Activated T-helper 9 cell treated with anti-CD3 and anti-CD28 coated beads, Interleukin-2, amount 50 U/mL, for 16 hours (primary cell): Measurements from ENCODE around the gene SHANK1.

ENCODE experiments used
- DNase-seq: peaks from one replicate; pipeline ENCODE4 v3.0.0-alpha.2; 2020; ENCODE audit warnings: low read depth

Gene SHANK1

DNA sequence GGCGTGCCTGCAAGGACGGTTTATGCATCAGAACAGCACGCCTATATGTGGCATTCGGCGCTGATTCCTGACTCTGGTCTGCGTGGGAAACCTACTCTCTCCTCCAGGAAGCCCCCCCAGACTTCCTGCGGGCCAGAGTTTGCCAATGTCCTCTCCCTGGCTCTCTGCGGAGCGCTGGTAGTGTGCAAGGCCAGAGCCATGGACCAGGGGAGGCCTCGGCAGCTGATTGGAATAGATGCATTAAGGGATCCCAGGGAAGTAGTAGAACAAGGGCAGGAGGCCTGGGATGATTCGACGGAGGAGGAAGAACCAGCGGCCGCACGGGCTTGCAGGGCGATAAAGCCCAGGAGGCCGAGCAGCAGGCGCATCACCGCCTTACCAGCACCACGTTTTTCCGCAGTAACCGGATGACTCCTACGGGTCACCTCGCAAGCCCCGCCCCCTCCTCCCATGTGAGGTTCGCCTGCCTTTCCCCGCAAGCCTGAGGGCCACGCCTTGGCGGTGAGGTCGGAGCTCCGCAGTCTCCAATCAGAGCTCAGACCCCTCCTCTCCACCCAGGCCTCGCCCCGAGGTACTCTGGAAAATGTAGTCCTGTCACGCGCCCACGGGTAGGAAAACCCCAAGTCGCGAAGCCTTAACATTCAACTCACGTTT, 8.6 kb upstream of the SHANK1 start:
- DNase-seq, result no peak

DNA sequence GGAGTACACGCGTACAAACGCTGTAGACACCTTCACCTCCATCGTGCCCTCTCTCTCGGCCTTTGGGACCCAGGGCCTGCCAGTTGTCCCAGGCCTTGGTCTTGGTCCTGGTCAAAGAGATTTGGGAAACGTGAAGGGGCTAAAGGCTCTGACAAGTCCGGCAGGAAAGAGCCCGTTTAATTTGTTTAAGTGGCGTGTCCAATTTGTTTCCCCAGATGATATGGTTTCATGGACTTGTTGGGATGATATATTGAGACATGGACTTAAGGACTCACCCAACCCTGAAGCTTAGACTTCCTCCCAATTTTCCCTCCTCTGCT, 6.3 kb upstream of the SHANK1 start:
- DNase-seq, result no peak

DNA sequence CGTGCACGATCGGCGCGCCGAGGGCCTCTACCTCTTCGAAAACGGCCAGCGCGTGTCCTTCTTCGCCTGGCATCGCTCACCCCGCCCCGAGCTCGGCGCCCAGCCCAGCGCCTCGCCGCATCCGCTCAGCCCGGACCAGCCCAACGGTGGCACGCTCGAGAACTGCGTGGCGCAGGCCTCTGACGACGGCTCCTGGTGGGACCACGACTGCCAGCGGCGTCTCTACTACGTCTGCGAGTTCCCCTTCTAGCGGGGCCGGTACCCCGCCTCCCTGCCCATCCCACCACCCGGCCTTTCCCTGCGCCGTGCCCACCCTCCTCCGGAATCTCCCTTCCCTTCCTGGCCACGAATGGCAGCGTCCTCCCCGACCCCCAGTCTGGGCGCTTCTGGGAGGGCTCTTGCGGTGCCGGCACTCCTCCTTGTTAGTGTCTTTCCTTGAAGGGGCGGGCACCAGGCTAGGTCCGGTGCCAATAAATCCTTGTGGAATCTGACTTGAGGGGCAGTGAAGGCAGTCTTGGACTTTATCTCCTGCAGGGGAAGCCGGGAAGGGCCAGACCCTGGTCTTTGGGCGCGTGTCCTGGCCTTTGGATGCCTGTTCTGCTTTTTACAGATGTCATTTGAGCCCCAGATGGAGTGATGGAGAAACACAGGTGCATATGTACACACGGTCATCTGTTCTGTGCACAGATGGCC, 5.8 kb upstream of the SHANK1 start:
- DNase-seq, result no peak

DNA sequence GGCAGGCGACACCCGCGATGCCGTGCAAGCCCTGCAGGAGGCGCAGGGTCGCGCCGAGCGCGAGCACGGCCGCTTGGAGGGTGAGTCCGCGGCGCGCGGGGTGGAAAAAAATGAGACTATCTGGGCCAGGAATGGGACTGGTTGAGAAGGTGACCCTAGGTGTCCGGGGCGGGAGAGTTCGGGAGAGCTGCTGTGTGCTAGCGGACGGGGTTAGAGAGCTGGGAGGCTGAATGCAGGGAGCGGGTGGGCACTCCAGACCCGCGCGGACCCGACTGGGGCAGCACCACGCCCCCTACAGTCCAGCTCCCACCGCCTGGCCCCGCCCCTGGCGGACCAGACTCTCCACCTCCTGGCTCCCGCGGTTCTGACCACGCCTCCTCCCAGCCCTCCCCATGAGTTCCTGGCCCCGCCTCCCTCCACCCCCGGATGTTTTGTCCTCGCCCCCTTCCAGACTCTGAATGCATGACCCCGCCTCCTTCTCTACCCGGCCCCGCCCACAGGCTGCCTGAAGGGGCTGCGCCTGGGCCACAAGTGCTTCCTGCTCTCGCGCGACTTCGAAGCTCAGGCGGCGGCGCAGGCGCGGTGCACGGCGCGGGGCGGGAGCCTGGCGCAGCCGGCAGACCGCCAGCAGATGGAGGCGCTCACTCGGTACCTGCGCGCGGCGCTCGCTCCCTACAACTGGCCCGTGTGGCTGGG, 5.1 kb upstream of the SHANK1 start:
- peak; percentile 65 for DNase-seq

DNA sequence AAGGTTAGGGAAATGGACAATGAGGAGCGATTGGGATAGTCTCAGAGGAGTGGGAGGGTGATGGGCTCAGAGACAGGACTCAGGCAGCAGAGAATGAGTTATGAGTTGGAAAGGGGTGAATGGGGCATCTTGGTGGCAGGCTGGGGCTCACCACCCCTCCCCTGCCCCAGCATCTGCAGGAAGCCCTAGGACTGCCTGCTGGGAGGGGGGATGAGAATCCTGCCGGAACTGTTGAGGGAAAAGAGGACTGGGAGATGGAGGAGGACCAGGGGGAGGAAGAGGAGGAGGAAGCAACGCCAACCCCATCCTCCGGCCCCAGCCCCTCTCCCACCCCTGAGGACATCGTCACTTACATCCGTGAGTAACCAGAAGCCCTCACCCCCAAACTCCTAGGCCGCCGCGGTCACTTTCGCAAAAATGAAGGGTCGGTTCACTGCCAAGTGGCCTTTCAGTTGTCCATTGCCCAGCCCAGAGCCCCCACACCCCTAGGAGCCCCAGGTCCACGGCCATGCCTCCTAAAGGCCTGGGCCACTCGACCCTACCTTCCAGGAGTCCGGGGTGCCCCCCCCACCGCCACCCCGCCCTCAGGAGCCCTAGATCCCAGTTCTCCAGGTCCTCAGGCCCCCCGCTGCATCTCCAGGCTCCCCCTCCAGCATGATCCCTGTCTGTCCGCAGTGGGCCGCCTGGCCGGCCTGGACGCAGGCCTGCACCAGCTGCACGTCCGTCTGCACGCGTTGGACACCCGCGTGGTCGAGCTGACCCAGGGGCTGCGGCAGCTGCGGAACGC, 4.3 kb upstream of the SHANK1 start:
- DNase-seq, result no peak

DNA sequence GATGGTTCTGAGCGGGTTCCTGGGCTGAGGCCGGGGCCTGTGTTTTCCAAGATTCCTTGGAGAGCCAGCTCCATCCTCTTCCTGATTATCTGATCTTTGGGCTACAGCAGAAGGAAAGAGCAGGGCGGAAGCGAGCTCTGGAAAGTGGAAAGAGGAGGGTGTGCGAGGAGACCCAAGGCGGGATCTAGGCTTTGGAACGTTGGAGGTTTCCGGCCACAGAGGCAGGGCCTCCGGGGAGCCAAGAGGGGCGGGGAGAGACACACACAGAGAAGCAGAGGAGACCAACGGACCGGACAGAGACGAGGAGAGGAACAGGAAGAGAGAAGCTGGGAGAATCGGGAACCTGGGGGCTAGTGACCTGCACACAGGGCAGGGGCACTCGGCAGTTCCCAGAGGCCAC, 3.5 kb upstream of the SHANK1 start, which contains the start of gene CLEC11A:
CLEC11A (plus strand) TSS at position 296 of the 400 bp plus-strand sequence. CDS start 162 bp downstream, outside the sequence.
- DNase-seq, result no peak

DNA sequence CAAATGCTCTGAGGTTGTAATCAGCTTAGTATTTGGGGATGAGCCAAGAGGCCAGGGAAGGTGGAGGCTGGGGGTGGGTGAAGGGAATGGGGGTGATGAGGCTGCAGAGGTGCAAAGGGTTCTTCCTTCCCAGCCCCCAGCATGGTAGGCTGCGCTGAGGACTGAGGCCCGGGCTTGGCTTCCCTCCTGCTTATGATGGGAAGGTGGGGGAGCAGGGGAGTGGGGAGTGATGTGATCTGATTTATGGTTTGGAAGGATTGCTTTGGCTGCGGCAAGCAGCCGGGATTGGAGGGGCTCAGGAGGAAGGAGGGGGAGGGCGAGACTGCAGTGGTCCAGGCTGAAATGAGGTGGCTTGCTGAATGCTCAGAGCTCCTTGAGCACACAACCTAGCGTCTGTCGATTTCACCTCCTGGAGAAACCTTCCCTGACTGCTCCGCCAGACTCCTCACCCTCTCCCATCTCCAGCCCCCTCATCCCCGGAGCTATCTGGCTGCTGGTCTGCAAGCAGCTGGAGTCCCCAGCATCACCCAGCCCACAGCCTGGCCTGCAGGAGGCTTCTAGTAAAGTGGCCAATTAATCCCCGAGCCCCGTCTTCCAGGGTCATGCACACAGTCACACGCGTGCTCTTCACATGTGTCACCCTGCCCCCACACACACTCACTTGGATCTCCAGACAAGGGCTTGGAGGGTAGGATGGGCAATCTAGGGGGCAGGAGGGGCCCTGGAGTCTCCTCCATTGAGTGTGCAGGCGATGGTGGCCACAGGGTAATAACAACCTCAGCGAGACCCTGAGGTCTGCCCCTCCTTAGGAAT, 2.8 kb upstream of the SHANK1 start:
- DNase-seq, result no peak

DNA sequence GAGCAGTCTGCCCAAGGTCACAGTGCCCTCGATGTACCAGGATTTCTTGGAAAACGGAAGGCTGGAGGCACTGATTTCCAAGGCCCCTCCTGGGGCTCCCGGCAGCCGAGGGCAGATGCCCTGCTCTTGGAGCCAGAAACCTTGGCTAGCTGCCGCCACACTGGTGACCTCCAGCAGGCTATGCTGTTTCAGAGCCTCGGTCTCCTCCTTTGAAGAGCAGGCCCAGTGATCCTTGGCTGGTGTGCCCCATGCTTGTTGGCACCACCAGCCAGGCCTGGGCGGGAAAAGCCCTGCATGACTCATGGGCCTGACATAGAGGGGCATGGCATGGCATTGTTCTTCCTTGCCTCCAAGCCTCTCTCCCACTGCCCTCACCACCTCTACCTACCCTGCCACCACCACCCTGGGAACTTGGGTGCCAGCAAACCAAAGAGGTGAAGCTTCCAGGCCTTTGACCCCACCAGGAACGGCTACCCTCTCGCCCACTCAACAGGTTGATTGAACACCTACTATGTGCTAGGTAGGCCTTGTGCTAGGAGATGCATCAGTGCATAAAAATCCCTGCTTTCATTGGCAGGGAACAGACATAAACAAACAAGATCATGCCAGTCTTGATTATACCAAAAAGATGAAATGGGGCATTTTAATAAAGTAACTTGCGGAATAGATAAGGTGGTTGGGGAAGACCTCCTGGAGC, 2.0 kb upstream of the SHANK1 start:
- no peak for DNase-seq

DNA sequence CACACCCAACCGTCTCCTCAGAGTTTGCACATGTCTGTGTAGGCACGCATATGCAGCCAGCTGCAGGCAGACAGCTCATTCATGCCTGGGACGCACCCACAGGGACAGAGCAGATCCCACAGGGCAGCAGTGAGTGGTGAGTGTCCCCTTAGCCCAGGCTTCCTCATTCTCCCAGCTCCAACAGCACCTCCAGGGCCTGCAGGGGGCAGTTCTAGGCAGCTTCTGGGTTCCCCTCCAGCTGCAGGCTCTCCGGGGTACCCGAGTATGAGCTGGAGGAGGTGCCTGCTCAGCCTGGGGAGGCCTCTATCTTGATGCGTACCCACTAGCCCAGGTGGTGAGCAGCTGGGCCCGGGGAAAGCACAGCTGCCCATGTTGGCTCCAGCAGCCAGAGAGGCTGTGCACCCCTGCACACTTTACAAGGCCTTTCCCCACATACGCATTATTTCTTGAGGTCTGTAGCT, 1.3 kb upstream of the SHANK1 start:
- no peak for DNase-seq

DNA sequence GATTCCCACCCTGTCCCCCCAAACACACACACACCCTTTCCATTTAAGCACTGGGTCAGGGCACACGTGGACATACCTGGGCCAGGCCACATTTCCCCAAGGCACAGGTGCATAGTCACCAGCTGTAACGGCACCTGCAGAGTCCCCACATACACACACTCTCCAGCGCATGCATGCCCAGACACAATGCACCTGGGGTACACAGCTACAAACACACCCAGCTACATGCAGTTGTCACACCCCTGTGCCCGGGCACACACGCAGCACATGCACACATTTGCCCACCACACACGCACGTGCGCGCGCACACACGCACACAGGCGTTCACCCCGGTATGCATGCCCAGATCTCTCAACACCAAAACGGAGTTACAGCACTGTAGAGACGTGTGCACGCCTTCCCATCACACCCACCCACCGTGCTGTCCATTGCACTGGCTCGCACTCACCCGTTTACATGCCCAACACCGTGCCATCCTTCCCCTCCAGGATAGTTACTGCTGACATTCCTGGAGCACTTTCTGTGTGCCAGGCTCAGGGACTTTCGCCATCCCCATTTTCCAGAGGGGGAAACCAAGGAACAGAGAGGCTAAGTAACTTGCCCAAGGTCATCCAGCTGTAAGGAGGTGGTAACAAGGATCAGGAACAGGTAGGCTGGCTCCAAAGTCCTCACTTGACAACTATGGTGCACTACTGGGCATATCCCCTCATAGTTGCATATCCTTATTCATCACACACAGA, 749 bp upstream of the SHANK1 start:
- DNase-seq, result no peak

DNA sequence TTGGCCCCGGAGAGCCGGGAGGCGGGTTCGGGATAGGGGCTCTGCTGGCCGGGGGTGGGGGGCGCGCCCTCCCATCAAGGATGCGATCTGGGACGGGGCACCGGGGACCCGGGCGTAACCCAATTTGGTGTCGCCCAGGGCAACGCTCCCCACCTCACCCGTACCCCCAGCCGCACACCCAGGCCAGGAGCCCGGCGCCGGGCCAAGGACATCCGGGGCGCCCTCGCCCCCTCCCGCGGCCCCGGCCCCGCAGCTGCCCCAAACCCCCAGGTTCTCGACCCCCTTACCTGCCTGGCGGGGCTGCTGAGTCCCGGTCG, 525 bp downstream of the SHANK1 start:
- DNase-seq, result no peak

DNA sequence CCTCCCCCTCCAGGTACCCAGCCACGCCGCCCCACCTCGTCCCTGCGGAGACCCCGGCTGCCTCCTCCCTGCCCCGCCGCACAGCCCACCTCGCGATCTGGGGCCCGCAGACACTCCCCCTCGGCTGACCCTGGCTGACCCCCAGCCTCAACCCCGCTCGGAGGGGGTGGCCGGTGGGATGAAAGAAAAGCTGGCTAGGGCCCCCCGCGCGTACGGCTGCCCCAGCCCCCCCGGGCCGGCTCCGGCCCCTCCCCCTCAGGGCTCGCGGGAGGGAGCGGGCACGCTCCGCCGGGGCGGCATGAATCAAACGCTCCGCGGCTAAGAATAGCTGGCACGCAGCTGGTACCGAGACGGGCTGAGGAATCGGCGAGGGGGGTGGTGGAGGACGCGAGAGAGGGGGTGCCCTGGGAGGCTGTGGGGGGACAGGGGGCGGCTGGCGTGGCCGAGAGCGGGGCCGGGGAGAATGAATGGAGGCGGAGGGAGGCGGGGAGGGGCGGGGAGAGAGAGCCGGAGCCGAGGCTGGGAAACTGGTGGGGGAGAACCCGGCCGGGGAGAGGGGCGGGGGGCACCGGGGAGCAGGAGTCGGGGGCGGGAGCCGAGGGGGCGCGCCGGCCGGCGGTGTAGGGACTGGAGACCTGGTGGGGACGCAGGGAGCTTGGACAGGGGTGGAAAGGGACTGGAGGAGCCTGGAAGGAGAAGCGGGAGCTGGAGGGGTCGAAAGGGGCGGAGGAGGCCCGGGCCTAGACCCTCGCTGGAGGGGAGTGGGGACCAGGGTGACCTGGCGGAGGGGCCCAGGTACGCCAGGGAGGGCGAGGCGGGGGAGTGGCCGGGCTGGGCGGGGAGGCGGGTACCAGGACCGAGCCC, 1.1 kb downstream of the SHANK1 start:
- no peak for DNase-seq

DNA sequence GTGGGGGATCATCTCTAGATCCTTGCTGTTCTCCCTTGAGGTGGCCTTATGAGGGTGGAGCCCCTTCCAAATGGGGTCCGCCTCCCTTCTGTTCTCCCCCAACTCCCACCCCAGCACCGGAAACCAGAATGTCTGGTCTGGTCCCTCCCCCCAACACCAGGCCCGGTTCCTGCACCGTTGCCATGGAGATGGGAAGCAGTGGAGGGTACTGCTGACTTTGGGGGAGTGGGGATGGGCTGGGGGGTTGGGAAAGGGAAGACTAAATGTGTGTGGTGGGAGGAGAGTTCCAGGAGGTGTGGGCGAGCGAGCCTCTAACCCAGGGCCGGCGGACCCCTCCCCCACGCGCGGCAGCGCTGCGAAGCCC, 1.7 kb downstream of the SHANK1 start:
- DNase-seq, result no peak

DNA sequence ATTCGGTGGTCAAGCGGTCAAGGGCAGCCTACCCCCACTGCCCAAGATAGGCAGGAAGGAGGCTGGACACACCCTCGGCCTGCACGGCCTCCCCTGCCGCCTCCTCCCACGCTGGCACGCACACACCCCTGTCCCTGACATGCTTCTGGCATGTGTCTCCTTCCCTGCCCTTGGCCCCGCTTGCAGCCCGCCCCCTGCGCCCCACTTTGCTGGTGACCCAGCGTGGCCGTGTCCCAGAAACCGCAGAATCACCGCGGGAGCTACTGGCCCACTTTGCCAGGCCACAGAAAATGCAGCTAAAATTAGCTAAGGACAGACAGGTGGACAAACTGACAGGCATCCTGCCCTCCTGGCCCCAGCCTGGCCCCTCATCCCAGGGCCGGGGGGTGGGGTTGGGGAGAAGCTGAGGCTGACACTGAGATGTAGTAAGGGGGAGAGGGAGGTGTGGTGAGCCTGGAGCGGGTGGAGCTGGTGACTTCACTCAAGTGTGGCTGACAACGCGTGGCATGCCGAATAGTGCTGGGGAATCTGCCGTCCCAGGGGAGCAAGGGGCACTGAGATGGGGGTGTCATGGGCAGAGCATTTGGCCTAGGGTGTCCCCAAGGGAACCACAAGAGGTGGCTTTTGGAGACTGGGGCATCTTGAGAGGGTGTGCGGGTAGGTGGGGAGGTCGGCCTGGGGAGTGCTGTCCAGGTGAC, 2.4 kb downstream of the SHANK1 start:
- DNase-seq, result no peak

DNA sequence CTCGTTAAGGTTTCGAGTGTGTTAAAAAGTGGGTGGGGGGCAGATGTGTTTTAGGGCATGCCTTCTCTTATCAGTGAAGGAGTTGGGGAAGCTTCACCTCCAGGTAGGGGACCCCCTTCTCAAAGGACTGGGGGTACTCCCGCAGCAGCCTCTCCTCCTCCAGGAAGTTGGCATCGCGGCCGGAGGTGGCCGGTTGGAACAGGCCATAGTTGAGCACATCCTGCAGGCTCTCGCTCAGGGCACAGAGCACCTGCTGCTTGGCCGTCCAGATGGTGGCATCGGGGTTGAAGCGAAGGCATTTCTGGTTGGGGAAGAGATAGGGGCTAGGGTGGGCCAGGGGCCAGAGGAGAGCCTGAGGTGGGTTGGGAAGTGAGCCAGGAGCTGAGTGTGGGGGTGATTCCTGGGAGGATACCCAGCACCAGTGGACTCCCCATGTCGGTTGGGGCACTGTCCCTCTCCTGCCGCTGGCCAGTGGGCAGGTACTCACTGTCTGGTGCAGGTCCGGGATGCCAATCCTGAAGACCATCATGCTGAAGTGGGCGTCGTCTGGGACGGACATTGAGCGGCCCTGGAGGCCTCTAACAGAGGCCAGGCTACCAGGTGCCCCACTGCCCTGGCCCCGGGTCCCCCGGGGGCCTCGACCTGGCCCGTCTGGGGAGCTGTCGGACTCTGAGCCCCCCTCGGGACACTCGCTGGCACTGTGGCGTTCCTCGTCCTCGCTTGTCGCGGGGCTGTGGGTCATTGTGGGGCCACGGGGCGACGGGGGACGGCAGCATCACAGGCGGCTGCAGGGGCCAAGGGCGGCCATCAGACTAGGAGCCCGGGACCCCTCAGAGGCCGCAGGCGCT, 3.2 kb downstream of the SHANK1 start:
- no peak for DNase-seq

DNA sequence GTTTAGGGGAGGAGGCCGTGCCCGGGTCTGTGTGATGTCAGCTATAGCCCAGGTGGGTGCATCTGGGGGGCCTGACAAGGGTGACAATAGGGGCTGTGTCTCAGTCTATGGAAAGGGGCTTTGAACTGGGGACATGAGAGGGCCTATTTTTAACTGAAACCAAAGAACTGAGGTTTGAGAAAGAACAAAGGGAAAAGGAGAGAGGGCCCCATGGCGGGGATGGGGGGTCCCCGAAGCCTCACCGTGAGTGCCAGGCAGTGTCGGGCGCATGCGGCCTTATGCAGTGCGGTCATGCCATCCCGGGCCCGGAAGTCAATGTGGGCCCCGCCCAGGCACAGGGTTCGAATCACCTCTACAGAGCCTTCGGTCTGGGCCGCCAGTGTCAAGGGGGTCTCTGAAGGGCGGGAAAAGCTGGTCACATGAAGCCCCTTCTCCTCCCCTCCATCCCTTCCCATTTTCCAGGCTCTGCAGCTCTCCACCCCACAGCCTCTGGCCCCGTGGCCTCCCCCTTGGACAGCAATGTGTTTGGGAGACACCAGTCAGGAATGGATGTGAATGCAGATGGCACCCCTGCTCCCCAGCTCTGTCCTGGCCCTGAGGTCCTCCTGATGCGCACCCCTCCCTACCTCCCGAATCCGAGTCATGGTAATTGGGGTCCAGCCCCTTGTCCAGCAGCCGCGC, 5.9 kb downstream of the SHANK1 start:
- DNase-seq, result no peak

DNA sequence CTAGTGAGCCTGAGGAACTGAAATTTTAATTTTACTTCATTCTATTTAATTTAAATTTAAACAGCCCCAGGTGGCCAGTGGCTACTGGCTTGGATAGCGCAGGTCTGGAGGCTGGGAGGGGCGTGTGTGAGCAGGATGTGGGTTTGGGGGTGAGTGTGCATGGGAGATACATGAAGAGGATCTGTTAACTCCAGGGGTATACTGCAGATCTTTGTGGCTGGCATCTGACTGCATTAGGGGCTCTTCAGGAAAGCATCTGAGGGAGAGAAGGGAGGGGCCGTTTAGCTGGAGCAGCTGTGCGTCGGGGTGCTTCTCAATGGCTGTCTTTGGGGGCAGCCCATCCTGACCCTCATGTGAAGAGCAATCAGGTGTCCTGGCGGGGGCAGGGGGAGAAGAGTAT, 6.8 kb downstream of the SHANK1 start:
- no peak for DNase-seq
